GM12874 (cell line): Measurements from ENCODE around the gene FOXL1.

Experiments
- TF ChIP-seq, protein P1 (sequence below): IDR thresholded peaks from 2 replicates; pipeline ENCODE4 v1.5.1; 2011; ENCODE audit warnings: low read depth, mild to moderate bottlenecking, control low read depth, low read length, moderate library complexity; ENCODE audit not compliant: insufficient read depth

The FOXL1 gene

GRCh38 chr16:86591270-86591669 is 12.9 kb downstream of the FOXL1 start:
- TF ChIP-seq, protein P1, sequence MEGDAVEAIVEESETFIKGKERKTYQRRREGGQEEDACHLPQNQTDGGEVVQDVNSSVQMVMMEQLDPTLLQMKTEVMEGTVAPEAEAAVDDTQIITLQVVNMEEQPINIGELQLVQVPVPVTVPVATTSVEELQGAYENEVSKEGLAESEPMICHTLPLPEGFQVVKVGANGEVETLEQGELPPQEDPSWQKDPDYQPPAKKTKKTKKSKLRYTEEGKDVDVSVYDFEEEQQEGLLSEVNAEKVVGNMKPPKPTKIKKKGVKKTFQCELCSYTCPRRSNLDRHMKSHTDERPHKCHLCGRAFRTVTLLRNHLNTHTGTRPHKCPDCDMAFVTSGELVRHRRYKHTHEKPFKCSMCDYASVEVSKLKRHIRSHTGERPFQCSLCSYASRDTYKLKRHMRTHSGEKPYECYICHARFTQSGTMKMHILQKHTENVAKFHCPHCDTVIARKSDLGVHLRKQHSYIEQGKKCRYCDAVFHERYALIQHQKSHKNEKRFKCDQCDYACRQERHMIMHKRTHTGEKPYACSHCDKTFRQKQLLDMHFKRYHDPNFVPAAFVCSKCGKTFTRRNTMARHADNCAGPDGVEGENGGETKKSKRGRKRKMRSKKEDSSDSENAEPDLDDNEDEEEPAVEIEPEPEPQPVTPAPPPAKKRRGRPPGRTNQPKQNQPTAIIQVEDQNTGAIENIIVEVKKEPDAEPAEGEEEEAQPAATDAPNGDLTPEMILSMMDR, result no peak

DNA sequence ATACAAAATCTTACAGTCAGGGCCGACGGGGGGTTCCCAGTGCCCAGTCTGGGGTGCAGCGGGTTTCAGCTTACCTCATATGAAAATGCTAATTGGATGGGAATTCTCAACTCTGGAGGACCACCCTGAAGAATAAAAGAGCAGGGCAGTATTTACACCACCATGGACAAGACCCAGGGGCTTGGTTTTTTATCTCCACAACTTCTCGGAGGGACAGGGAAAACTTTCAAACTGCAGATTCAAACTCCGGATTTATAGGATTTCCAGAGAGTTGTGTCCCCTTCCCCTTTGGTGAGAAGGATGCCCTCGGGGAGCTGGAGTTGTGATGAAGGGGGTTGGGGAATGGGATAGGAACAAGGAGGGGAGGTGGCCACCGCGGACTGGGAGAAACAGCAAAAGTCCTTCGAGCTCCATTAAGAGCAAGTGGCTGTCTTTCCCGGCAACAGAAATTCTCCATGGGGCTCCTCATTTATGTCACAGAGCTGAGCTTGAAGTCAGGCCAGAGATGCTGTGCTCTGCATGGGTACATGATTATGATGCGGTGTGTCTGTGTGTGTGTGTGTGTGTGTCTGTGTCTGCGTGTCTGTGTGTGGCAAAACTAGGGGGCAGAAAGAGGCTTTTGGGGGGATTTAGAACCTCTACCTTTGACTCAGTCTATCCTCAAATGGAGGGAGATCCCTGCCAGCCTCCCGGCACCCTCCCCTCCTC is 15.7 kb downstream of the FOXL1 start:
- TF ChIP-seq, protein P1, result no peak

- TF ChIP-seq, protein P1, result no peak
Observed at GRCh38 chr16:86594721-86595120, 16.4 kb downstream of the FOXL1 start.

DNA sequence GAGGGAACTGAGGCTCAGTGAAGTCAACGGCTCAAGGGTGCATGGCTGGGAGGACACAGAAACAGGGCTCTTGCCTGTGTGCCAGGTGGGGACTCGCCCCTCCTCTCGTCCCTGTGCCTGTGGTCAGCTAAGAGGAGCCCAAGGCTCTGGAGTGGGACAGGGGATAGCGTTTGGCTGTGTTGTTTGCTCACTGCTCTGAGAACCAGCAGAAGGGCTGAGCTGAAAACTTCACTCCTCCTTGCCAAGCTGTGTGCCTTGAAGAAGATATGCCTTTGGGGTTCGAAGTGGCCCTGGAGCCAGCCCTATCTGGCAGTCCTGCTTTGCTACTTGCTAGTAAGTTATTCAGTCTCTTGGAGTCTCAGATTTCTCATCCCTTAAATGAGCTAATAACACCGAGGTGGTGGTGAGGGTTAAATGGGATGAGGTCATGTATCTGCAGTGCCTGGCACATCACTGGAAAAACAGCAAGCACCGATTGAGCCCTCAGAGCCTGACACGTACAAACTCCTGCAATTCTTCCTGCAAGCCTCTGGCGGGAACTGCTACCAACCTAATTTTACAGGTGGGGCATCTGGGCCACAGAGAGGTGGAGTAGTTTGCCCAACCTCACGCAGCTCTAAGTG is 17.7 kb downstream of the FOXL1 start:
- TF ChIP-seq, protein P1, result no peak

DNA sequence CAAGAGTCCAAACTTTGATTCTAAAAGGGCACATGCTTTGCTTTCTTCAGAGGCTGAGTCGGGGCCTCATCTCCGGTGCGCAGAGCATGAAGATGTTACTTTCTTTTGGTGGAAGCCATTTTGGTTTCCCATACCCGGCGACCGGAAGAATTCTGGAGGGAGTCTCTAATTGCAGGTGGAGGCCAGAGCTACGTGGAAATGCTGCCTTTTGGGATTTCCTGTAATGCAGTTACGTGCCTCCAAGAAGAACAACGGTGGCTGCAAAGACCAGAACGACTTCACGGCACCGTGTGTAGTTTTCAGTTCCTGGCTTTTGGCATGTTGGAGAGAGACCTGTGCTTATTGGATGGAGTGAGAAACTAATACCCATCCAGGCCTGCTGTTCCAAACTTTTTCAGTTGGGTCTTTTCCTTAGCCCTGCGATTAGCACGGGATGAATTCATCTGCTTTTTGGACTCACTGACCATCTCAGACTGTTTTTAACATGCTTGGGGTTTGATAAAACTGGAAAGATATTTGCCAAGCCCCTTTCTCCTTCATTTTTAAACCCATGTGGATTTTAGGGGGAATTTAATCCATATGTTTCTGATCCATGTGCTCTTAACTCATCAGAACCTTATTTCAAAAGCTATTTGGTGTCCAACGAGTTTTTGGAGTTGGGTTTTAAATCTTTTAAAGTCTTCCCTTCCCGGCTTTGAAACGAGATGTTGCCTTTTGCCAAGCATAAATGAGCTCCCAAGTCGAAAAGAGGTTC is 19.0 kb downstream of the FOXL1 start:
- TF ChIP-seq, protein P1, result no peak

DNA sequence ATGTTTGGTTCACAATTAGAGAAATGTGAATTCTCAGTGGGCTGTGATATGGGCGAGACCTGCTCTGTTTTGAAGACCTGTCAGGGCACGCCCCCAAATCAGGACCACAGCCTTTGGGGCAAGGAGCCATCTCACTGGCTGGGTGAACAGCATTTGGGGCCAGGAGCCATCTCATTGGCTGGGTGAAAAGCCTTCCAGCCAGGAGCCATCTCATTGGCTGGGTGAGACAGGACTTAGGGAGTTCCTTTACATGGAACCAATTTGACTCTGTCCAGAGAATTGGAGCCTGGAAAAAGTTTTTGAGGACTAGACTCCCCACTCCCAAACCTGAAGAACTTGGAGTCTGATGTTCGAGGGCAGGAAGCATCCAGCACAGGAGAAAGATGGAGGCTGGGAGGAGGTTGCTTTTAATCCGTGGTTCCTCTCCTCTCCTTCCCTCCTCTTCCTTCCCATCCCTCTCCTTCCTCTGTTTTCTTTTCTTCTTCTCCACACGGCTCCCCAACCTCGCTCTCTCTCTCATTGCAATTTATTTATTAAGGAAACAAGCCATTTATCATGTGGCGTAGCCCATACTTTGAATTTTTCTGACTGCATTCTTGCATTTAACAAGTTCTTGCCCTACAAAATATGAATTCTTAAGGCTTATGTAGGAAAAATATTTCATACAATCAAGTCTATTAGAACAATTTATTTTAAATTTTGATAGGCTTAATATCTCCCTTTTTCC is 19.7 kb downstream of the FOXL1 start:
- TF ChIP-seq, protein P1, result no peak
